Eye (tissue), 1 donor: ENCODE results near the gene RUSC2.
A peak's percentile ranks its signal among the peaks of the same experiment; 100 is the strongest.

Experiments used
- DNase-seq: peaks from one replicate; pipeline ENCODE4 v3.0.0-alpha.2; 2015

Gene RUSC2, protein sequence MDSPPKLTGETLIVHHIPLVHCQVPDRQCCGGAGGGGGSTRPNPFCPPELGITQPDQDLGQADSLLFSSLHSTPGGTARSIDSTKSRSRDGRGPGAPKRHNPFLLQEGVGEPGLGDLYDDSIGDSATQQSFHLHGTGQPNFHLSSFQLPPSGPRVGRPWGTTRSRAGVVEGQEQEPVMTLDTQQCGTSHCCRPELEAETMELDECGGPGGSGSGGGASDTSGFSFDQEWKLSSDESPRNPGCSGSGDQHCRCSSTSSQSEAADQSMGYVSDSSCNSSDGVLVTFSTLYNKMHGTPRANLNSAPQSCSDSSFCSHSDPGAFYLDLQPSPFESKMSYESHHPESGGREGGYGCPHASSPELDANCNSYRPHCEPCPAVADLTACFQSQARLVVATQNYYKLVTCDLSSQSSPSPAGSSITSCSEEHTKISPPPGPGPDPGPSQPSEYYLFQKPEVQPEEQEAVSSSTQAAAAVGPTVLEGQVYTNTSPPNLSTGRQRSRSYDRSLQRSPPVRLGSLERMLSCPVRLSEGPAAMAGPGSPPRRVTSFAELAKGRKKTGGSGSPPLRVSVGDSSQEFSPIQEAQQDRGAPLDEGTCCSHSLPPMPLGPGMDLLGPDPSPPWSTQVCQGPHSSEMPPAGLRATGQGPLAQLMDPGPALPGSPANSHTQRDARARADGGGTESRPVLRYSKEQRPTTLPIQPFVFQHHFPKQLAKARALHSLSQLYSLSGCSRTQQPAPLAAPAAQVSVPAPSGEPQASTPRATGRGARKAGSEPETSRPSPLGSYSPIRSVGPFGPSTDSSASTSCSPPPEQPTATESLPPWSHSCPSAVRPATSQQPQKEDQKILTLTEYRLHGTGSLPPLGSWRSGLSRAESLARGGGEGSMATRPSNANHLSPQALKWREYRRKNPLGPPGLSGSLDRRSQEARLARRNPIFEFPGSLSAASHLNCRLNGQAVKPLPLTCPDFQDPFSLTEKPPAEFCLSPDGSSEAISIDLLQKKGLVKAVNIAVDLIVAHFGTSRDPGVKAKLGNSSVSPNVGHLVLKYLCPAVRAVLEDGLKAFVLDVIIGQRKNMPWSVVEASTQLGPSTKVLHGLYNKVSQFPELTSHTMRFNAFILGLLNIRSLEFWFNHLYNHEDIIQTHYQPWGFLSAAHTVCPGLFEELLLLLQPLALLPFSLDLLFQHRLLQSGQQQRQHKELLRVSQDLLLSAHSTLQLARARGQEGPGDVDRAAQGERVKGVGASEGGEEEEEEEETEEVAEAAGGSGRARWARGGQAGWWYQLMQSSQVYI (N-terminal part only)

DNA sequence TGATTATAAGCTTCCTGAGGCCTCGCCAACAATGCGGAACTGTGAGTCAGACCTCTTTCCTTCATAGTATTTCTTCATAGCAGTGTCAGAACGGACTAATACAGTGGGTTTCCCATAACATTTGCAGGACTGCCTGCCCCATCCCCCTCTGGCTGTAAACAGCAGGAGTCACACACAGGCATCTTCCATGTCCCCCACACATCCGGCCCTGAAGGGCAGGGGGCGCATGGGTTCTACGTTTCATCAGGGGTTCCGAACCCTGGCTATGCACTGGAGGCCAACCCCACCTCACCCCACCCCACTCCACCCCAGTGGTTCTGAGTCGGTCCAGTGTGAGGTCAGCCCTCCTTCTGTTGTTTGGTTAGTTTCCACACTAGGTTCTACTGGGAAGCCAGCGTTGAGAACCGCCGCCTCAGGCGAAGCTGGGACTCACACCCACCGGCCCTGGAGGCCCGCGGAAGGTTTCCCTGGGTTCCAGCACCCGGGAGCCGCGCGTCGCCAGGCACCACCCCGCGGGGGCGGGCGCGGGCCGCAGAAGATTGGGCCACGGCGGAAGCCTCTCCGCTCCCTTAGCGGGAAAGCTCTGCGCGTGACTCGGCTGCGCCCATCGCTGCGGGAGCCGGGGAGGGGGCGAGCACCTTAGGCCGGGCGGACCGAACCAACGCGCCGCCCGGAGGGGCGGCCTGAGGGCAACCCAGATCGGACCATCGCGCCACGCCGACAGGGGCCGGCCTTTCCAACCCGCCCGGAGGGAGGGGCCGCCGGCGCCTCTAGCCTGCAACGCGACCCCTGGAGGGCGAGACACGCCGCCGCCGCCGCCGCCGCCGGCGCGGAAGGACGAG, at the start of gene RUSC2:
Gene RUSC2 (plus strand): TSS at position 799 of the 842 bp plus-strand sequence. CDS start 56,411 bp downstream, outside the sequence.
- peak; percentile 95 for DNase-seq

DNA sequence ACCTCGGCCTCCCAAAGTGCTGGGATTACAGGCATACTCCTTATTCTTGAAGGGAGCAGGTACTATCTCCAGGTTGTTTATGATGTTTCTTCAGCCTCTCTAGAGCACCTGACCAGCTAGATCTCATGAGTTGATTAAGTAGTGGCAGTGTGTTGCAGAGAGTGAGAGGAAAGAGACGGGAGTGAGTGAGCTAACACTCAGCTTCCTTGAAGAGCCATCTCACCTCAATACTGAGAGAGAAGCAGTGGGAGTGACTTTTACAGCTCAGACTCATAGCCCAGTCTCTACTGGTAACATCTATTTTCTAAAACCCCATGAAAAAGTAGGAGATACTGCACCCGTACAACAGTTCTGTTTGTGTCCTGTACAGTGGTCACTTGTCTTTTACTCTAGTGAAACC, 43.9 kb upstream of the RUSC2 start:
- no peak for DNase-seq

DNA sequence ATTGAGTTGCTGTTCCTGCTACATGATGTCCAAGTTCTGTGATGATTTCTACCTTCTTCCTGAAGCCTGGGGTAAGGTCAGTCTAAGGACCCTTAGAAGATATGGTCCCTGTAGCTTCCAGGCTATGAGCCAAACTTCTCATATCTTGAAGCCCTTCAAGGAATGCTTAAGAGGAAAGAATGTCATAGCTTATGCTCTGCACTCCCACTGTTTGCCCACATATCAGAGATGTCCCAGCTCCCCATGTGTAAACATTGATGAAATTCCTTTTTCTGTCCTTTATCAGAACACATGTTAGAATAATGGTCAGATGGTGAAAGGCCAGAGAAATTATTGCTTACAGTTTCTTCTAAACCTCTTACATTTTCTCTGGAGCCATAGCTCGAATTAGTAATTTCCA, 41.4 kb upstream of the RUSC2 start:
- no peak for DNase-seq

DNA sequence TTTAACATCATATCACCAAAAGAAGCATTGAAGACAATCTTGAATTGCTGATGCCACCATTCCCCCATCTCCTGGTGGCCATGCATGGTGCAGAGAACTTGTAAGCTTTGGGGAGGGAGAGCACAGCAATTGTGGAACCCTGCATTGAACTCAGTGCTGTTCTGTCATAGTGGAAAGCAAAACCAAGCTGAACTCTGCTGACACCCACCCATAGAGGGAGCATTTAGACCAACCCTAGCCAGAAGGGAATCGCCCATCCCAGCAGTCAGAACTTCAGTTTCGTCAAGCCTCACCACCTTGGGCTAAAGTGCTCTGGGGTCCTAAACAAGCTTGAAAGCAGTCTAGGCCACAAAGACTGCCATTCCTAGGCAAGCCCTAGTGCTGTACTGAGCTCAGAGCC, 37.4 kb upstream of the RUSC2 start:
- DNase-seq = no peak

DNA sequence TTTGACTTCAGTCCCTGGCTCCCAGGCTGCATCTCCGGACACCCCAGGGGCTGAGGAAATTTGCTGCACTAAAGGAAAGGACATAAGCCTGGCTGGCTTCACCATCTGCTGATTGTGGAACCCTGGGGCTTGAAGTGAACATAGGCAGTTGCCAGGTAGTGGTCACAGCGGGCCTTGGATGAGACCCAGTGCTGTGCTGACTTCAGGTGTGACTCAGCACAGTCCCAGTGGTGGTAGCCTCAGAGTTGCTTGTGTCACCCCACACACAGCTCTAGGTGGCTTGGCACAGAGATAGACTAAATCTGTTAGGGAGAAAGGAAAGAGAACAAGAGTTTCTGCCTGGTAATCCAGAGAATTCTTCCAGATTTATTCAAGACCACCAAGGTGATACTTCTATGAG, 36.1 kb upstream of the RUSC2 start:
- DNase-seq = no peak

DNA sequence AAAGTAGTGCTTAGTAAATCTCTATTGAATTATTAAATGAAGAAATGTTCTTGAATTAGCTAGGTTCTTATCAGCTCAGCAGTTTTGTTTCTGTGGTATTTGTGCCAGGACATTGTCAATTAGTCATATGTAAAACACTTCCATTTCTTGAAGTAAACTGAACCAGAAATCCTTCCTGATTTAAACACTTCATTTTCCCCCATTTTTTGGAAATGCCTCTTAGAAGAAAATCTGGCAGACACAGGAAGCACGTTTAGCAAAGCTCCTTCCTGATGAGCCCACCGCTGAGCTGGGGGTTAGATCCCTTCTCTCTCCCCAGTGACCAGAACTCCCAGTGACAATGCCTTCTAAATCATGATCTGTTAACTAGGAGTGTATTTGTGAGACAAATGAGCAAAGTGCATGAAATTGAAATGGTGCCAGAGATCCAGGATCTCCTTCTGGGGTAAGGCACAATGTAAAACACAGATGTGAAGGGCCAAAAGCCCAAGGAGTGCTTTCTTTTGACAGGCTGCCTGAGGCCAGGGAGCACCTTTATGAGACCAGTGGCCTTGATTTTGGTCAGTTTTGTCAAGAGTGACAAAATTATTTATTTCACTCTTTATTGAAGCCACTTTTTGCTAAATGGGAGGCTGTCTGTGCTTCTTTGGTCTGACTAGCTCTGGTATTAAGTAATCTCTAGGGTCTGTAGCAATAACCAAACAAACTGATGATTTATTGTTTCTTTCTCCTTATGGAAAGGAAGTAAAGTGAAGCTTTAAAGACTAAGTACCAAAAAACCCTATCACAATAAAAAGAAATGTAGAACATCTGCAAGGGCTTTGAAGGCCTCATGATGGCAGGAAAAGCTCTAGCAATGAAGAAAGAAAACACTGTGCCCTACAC, 25.5 kb upstream of the RUSC2 start:
- no peak for DNase-seq

DNA sequence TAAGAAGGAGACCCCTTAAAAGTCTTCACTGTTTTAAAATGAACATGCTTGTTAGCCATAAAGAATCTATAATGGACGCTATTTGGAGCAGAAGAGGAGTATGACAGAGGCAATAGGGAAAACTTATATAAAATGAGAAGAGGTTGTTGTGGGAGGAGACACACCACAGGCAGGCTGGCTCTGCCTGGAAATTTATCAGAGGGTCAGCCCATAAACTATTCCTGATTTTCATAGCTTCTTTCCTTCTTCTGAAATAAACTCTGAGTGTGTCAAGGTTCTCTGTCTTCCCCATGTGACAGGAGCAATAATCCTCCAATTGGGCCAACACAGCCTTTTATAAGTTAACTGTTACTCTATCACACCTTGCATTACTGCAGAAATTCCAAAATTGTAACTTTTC, 19.6 kb upstream of the RUSC2 start:
- DNase-seq = no peak

DNA sequence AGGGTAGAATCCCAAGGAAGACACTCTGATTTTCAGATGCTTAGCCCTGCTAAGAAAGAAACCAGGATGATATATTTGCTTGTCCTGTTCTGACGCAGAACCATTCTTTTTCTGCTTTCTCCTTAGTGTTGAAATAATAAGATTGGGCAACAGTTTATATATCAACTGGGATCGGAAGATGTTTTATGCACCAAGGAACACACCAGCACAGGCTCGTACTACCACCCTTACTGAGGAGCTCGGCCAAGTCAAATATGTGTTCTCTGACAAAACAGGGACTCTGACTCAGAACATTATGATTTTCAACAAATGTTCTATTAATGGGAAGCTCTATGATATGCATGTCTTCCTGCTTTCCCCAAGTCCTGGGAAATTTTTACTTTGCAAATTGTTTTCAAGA, 19.0 kb upstream of the RUSC2 start:
- no peak for DNase-seq

DNA sequence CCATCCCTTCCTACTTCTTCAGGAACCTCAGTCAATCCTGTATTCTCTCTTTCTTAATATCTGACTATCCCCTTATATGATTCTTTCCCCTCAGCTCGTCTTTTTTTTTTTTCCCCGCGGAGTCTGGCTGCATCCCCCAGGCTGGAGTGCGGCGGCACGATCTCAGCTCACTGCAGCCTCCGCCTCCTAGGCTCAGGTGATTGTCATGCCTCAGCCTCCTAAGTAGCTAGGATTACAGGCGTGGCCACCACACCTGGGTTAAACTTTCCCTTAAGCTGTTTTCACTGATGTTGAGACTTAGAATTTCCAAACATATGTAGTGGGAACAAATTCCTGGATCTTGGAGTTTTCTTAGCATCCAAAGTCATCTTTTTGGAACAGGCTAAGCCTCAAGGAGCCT, 13.3 kb upstream of the RUSC2 start:
- no peak for DNase-seq

DNA sequence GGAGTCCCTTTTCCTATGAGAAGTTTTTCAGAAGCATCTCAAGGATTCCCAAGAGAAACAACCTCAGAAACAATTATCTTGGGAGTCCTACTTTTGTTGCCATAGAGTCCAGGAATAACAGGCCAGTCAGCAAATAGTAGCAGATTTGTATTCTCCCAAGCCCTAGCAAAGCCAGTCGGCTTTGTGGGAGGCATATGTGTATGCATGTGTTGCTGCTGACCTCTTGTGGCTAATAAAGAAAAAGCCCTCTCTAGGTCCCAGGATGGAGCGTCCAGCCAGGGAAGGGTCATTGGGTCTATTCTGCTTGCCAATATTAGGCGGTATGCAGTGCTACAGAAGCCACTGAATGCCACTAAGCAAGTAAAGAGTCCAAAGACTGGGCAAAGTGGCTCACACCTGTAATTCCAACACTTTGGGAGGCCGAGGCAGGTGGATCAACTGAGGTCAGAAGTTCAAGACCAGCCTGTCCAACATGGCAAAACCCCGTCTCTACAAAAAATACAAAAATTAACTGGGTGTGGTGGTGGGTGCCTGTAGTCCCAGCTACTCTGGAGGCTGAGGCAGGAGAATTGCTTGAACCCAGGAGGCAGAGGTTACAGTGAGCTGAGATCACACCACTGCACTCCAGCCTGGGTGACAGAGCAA, 12.6 kb upstream of the RUSC2 start:
- DNase-seq = peak; percentile 88

DNA sequence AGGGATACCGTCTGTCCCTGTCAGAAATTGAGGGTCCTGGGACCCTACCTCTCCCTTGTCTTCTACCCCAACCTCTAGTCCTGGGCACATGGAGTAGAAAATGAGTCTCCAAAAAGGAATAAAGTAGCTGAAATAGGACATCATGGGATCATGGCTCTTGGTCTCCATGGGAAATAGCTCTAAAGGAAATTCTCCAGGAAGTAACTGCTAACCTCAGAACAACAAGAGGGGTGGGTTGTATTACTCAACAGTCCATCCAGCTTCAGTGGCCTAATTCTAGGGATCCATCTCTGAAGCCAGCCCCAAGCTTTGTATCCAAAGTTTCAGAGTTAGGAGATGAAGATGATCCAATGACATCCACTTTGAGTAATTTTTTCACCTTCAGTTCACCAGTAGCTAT, 11.0 kb upstream of the RUSC2 start:
- DNase-seq = no peak

DNA sequence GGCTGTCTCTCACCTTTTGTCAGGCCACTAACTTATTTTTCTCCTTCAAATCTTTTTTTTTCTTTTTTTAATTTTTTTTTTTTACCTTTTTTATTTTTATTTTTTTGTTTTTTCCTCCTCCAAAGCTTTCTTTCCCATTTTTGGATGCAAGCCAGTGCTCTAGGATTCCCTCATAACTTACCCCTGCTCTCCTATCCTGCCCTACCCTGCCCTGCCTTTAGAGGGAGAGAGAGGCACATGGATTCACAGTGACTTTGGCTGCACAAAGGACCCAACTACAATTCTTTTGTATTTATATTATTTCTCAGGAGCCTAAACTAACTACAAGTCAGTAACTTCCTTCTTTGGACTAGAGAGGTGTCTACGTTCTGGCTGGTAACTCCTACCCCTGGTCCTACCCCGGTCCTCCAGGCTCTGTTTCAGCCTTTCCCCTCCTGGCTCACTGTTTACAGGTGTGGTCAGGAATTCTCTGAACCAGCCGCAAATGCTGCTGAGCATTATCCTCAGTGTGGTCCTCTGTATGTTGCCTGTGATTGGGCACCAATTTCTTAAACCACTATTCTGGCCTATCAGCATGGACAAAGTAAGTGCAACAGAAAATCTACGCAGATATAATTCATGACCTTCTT, 8.4 kb upstream of the RUSC2 start:
- peak; percentile 34 for DNase-seq

DNA sequence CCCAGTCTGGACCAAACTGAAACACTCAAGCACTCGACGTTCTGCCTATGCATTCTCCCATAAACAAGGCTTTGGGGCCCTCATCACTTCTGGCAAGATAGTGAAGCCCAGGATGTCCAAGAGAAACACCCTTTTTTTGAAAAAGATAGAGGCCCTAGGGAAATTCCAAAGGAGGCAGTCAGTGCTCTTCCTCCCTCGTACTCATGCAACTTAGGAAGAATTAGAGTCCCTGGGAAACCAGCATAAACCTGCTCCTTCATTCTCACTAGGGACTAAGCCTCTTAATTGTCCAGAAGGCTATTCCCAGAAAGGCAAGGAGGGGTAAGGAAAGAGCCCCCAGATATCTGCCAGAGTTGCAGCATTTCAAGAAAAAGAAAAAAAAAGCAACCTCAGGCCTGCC, 7.8 kb upstream of the RUSC2 start:
- DNase-seq = no peak

DNA sequence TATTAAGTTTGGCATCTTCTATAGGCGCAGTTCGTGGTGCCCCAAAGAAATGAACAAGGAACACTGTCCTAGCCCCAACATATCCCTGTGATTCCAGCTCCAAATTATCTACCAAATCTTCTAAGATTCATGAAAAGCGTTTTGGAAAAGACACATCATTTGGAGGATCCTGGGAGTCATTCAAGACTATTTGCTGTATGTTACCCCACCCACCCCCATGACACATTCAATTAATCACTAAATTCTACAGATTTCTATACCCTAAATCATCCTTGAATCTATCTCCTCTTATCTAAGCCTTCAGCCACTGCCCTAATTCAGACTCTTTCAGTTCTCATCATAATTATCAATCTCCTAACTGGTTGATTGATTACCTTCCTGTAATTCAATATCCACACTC, 5.5 kb upstream of the RUSC2 start:
- DNase-seq = no peak

DNA sequence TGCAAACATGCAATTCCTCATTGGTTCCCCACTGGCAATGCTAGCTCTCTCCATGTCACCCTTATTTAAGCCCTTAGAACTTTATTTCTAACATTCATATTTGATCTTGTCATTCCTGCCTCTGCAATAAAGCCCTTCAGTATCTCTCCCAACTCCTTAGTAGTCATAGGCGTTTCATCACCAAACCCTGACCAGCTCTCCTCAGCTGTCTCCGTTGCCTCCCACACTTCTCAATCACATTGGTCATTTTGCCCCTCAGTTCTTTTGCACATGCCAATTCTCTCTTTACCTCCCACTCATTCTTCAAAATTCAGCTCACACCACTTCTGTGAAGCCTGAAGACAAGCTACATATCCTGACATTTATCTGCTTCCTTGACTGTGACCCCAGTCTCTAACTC, 2.8 kb upstream of the RUSC2 start:
- DNase-seq = no peak

DNA sequence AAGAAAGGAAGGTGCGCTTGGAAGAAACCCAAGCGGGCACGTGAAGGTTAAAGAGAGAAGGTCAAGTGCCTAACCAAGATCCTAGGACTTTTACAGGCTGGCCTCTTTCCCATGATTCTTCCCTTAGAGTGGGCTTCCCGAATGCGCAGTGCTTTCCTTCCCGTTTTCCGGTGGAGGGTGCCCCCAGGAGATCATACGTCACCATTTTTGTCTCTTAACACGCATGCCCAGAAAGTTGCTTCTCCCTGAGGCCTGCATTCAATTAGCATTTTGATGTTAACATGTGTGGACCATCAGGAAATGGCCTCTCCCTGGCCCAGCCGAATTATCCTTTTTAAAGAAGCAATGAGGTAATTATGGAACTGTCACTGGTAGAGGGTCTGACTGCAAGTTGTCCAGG, 1.9 kb upstream of the RUSC2 start:
- DNase-seq = peak; percentile 71

DNA sequence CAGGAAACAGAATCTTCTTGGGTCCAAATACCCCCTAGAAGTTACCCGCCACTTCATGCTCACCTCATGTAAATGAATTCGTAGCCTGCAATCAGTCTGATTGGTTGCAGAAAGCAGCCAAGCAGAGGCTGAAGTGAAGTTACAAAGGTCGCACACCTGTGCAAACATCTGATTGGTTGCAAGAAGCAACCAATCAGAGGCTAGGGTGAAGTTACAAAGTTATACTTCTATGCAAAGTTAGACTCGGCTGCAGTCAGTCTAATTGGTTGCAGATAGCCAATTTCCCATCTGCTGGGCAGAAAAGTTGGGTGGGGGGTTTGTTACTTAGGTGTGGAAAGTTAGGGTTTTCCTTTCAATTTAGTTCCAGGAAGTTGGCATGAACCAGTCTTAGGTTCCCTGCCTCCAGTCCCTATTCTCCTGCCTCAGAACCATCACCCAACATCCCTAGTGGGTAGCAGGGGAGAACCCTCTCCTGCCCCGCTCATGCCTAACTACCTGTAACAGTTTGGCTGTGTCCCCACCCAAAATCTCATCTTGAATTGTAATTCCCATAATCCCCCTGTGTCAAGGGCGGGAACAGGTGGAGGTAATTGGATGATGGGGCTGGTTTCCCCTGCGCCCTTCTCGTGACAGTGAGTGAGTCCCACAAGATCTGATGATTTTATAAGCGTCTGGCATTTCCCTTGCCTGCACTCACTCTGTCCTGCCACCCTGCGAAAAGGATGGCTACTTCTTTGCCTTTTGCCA, 1.2 kb upstream of the RUSC2 start:
- DNase-seq = no peak

DNA sequence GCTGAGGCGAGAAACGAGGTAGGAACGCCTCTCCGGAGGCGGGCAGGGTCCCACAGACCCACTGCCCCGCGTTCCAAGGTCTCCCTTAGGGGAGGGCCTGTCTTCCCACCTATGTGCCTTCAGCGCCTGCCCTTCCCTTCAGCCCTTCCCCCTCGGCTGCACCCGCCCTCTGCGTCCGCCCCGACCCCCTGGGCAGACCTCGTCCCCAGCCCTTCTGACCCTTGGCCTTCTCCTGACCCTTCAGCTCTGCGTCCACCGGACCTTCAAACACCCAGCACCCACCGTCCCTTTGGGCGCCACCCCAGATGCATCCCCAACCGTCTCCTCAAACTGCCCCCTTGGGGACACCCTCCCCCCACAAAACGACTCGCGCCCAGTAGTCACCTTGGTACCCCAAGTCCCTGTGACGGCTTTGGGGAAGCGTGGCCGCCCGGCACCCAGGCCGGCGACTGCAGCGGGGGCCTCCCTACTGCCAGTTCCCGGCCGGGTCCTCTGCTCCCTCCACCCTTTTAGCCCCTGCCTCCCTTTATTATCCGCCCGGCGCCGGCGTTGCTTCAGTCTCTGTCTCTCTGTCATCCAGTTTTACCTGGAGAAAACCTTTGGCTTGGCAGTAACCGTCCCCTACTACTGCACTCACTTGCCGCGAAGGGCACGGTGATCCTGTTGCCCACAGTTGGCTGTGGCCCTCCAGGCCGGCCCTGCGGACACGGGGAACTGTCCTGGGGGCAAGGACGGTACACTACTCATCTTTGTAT, 421 bp downstream of the RUSC2 start:
- peak; percentile 58 for DNase-seq
